HG03064 (cell line): ENCODE measurements around the gene DCLK1.
"Not testable (repeated sequence)": the region's sequence is repeated elsewhere in the genome, so short reads cannot be mapped to it uniquely, and the experiment has no call there.

Source experiments
- ATAC-seq: cut with Tn5 transposase; IDR thresholded peaks from one replicate; pipeline ENCODE4 v1.9.1; 2021; ENCODE audit warnings: low read depth; ENCODE audit not compliant: unreplicated experiment

DCLK1 gene

DNA sequence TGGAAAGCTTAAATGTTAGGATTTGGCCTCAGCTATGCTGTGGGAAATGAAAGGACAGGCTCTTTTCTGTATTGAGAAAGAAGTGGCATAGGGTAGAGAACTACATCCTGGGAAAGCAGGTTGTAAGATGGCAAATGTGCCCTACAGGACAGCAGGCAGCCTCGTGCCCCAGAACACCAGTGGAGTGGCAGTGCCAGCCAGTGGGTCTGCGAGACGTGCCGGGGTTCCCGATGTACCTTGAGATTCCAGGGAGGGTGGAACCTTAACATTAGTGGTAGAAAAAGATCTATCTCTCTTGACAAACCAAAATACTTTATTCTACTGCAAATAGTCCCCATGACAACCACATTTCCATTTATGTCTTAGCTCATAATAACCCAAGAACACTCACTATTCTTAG is 42.7 kb downstream of the DCLK1 start:
- no peak for ATAC-seq

DNA sequence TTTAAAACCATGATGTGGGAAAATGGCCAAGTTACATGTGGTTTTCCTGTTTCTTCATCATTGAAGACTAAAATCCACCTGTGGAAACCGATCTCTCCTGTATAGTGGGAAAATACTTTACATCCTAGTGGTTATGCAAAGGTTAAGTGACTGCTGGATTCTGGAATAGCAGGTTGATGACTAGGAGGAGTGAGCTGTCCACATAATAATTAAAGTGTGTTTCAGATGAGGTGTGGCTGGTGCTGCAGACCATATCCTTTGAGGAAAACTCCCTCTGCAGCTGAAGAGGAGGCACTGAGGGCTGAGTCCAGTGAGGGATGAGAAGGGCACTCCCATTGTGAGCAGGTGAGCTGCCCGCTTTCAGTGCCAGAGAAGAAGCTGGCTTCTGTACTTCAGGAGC is 43.2 kb downstream of the DCLK1 start:
- no peak for ATAC-seq

DNA sequence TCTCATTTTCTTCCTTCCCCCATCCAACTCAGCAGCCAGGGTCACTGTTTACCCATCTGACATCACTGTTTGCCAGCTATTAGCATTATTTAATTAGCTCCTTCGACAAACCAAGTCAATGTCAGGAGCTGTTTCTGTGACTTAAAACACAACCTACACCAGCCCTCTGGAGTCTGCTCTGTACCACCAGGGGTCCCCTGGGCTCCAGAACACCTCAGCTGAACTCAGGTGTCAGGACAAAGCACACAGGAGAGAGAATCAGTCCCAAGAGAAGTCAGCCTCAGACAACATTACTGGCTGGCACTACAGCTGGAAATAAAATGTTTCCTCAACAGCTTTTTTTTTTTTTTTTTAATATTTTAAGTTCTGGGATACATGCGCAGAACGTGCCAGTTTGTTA is 45.1 kb downstream of the DCLK1 start:
- no peak for ATAC-seq

DNA sequence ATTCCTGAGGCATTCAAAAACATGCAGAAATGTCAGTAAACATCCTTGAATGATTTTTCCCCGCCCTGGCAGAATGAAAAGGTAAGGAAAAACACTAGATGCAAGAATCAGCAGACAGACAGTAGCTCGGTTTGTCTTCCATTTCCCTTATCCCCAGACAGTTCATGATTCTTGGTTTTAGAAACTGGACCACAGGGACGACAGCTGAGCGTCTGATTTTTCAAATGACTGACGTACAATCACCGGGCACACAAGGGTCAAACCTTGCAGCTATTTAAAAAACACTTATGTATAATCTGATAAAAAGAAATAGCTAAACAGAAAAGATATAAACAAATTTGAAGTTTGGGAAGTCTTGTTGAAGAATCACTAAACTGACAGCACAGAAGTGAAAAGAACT is 47.1 kb downstream of the DCLK1 start:
- ATAC-seq: no peak

DNA sequence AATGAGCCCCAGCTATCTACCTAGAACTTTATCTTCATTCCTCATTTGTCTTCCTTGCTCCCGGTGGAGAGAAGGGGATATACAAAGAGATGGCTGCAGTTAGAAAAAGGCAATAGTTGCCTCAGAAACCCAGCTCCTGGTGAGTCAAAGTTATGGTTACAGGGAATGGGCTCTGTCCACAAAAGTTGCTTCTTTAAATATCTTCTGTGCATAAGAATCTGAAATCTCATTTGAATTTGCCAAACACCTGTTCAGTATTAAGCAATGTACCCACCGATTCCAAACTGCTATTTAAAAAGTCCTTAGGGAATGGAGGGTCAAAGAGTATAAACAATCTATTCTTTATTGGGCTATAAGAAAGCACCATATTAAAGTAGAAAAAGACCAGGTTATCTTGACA is 48.4 kb downstream of the DCLK1 start:
- no peak for ATAC-seq

DNA sequence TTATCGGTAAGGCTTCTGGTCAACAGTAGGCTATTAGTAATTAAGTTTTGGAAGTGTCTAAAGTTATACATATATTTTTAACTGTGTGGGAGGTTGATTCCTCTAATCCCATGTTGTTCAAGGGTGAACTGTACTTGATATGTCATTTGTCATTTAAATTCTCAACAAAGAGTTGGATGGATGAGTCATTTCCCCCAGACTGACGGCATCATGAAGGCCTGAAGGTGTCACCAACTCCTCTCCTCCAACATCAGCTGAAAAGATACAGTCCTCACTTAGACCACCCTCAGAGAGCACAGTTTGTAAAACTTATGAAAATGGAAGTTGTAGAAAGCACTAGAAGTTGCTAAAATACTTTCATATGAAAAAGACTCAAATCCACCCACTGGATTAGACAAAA is 48.8 kb downstream of the DCLK1 start:
- no peak for ATAC-seq

DNA sequence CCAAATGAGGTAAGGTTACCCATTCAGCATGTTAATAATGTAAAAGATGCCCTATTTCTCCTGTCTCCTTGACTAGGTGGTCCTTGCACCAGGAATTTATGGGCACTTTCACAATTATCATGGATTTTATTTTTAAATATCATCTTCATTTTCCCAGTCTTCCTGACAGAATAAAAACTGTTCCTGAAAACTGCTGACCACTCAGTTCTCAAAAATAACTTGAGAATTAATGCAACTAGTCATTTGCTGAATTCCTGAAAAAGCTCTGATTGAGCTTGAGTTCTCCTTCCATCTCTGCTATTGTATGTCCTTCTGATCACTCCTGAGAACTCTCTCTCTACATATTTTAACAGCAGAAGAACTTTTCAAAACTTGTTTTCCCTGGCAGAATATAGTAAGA is 55.0 kb downstream of the DCLK1 start:
- ATAC-seq: no peak

DNA sequence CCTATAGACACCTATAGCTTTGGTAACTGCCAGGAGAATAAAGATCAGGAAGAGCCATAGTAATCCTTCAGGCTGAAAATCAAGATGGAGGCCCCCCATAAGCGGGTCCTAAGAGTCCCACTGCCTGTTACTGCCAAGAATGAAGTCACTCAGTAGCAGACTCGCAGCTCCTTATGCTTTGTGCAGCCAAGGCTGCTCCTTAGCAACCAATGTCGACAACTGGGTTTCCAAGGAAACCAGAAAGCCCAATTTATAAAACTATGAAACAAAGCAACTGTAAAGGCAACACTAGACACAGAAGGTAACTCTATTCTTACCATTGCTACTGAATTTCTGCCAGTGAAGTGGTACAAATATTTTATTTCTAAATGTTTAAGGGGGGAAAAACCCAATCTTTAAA is 56.5 kb downstream of the DCLK1 start:
- no peak for ATAC-seq

DNA sequence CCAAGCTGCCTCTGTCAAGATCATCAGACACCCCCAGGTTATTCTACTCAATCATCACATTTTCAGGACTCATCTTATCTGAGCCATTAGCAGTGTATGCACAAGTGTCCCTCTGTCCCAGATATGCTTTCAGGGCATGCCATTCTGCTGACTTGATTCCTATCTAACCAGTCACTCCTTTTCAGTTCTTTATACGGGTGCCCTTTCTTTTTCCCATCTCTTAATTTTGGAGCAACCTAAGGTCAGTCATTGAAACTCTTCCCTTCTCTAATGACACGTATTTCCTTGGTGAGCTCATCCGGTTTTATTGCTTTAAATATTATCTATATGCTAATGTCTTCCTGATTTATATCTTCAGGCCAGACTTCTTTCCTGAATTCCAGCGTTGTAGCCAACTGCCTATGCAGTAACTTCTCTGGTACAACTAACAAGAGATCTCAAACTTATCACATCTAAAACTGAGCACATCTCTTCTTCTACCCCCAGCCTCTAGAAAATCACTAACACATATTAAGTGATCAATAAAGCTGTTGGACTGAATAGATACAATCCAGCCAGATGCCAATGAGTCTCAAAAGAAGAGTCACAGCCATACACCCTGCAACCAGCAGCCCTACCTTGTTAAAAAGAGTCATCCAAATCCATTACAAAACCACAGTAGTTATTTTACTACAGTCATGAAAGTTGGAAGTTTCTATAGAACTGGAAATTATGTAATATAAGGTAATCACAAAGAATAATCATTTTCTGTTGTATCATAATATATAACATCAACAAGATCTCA is 58.8 kb downstream of the DCLK1 start:
- no peak for ATAC-seq

DNA sequence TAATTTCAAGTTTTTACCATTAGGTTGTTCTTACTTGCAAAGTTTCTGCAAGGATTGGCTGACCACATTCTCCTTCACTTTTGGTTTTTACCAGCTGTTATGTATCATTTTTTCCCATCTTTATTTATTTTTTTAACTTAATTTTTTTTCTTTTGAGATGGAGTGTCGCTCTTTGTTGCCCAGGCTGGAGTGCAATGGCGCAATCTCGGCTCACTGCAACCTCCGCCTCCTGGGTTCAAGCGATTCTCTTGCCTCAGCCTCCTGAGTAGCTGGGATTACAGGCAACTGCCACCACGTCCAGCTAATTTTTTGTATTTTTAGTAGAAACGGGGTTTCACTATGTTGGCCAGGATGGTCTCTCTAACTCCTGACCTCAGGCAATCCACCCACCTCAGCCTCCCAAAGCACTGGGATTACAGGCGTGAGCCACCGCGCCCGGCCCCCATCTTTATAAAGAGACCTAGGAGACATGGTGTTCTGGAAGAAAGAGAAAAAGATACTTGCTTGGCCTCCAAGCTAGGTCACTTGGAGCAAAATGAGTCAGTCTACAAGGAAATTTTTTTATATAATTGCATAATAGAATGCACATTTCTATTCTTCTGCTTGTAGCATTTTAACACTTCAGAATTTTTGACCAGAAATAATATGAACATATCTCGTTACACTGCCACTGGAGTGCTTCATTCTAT is 60.5 kb downstream of the DCLK1 start:
- ATAC-seq: not testable (repeated sequence)

DNA sequence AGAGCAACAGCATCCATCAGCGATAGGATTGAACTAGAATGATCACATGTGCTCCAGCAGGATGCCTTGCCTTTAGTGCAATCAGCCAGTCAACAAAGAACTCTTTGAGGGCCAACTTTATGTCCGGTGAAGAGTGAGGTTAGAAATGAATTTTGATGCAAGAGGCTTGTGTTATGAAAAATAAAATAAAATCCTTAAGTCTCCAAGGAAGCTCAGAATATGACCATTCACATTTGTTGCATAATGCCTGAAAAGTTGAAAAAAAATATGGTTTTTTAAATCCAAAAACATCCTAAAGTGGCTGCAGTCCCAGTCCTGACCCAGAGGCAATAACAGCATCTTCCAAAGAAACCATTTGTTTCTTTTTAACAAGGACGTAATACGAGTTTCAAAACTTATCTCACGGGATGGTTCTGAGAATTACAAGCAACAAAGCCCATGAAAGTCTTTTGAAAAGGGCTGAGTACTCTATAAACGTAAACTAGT is 61.3 kb downstream of the DCLK1 start:
- ATAC-seq: no peak

DNA sequence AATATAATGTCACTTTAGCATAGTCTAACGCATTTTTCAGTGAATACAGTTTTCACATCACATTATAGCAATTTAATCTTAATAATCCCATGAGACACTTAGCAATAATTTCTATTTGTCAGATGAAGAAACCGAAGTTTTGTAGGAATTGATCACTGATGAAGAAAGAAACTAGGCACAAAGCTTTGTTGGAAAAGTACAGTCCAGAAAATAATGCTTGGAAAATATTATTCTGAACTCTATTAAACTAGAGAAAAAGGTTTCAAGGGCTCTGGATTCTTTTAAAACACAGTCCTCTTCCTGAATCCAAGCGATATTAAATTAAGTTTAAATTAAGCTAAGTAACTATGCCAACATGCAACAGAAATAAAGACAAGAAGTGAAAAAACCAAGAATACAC is 62.2 kb downstream of the DCLK1 start:
- no peak for ATAC-seq

DNA sequence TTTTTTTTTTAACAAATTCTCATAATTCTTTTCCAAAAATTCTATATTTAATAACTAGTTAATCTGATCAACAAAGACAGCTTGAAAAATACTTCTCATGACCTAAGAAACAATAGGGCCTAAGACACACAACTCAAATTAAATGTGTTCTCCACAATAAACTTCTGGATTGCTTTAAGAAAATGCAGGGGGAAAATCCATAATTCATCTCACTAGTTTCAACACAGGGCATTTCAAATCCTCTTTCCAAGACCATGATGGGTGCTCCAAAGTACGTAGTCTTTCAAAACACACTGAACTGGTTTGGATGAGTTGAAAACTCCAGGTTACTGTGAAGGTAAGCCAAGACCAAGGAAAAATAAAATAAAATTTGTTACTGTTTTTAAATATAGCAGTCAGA is 62.6 kb downstream of the DCLK1 start:
- ATAC-seq: no peak

DNA sequence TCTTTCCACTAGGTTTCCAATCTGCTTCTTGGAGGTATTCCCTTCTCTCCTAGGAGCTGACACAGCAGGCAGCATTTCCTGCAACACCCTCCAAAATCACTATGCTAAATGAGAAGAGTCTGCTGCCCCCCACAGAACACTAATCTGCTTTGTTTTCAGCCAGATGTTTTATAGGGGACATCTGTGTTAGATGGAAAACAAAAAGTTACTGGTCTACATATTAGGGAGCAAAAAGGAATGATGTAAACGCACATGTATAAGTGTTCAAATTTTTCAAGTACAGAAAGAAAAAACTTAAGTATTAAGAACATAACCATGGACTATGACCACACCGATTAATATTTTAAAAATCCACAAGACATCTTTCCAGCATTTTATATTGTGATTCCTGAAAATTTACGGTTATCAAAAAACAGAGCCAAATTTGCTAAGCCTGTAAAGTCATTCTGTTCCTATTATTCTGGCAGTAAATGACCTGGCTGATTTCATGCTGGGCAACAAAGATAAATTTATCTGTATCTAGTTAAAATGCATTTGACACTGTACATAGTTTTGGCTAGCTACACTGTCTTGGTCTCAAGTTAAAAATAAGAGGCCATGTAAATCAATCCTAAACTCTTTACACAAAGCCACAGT is 63.3 kb downstream of the DCLK1 start:
- no peak for ATAC-seq

DNA sequence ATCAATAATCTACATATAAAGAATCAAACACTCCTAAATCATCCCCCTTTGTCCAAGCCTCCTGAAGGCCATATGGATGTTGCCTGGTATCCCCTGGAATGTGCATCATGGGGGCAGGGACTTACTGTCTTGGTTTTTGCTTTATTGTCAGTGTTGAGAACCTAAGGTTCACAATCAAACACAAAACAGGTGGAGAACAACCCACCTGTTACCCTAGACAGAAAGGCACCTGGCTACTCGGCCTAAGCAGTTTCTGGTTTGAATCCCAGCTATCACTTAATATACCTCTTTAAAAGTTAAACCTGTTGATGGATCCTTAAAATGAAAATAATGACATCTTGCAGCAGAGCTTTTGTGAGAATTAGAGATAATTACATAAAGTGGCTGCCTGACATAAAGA is 68.9 kb downstream of the DCLK1 start:
- ATAC-seq: no peak

DNA sequence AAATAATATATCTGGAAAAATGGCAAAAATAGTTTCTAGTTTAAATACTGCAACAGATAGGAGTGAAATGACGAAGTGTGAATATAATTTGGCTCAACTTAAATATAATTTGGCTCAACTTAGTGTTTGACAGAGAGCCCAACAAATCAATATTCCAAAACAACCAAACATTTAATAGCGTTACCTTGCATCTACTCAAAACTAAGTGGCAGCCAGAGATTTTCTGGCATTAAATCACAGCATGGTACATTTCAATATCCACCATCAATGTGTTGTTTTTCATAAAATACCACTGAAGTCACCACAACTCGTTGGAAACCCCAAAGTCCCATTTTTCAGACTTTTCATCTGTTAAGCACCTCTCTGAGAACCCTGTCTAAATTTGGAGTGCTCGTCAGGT is 69.6 kb downstream of the DCLK1 start:
- ATAC-seq: no peak

DNA sequence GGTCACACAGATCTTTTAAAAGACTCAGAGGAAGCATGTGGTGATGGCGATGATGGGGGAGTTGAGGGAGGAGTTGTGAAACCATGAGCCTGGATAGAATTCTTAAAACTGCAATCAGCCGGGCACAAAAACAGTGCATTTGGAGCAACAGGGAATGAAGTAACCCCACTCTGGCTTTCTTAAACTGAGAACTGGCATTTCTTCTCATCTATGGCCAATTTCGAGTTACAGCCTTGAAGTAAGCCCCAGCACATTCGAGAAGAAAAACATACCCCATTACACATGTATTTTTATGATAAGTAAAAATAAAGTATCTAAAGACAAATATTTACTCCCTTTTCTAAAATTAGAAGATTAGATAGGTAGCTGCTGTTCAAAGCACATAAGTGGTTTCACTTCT is 70.1 kb downstream of the DCLK1 start:
- ATAC-seq: no peak

DNA sequence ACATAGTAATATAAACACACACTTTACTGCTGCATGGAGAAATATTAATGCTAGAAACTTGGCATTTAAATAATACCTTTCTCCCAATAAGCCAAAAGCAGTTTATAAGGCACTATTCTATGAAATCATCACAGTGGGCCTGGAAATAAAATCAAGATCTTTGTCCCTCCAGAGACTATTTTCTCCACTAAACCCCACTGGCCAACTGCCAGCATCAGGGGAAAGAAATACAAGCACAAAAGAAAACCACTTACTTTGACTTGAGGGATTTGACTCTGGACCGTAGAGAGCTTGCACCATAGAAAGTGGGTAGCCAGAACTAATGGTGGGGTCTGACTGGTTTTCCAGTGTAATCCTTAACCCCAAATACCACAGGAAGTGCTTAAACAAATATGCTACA is 71.9 kb downstream of the DCLK1 start:
- no peak for ATAC-seq

DNA sequence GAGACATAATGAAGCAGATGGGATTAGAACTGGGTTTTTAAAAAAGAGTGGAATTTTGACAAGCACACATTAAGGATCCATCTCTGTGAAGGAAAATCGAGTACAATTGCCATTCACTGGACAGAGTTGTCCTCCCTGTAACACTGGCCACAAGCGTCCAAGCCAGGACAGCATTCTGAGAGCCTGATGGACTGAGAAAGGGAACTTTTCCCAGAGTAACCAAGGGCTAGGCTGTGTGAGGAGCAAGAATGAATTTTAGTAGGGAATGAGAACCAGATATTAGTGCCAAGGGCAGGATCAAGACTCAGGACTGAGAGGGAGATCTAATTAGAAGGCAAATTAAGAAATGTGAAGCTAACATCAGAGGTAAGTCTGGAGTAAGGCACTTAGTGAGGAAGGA is 73.1 kb downstream of the DCLK1 start:
- ATAC-seq: no peak

DNA sequence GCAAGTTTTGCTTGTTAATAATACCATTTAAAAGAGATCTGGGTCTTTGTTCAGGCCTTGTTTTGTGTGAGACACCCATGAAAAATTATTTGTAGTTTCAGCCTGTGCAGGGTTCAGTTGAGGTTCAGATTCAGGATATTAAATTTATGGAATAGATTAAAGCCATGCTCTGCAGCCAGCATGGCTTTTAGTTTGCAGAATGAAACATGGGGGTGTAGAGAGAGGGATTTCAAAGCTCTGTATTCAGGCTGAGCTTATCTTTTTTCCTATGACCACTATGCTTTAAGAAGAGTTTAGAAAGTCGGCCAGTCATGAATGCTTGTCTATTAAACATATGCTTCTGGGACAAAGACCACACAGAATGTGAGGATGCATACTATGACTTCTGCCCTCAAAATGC is 73.6 kb downstream of the DCLK1 start:
- no peak for ATAC-seq

DNA sequence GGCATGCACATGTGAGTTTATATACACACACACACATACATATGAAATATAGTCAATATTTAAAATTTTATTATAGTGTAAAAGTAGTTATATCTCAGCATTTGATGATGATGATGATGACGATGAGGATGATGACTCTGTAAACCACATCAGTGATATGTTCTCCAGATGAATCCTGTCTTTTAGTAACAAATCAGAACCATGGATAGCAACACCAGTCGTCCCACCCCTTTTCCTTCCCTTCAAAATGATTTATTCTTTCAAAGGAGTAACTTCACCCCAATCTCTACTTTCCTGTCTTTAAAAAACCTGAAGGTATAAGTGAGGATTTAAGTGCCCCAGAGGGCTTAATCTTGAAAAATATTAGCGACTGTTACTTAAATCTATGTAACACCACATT is 74.1 kb downstream of the DCLK1 start:
- ATAC-seq: no peak

DNA sequence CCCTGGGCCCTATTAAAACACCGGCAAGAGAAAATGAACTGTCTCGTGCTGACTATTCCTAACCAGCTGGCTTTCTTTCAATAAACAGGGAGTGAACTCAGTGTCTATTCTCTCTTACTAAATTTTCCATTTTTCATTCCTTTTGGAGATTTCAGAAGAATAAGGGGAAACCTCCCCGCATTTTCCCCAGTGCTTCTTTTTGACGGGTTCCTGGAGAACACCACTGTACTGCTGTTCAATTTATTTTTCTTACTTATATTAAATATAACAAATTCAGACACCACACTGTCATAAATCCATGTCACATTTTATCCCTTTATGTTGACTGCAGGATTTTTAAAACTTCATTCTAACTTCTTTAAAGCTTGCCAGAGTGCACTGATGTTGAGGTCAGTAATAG is 75.8 kb downstream of the DCLK1 start:
- ATAC-seq: no peak
